ENCODE measurements around the gene CACUL1.

CACUL1 gene

GRCh38 chr10:118626953-118627352, 127.8 kb downstream of the CACUL1 start:
- DNase-seq: no peak
- H3K27me3 Mint-ChIP-seq (ENCODE audit: low read depth, poor library complexity): peaks cover 51% of the 10 kb centered on the region
- H3K4me1 Mint-ChIP-seq: no peaks in the 10 kb centered on the region
- TF ChIP-seq CTCF (IDR thresholded peaks at IDR 0.05): no peak
- H3K36me3 Mint-ChIP-seq (ENCODE audit: low read depth): no peaks in the 10 kb centered on the region
- H3K9me3 Mint-ChIP-seq: no peaks in the 10 kb centered on the region
- no peak overlapping the region for H3K4me3 Mint-ChIP-seq
- no peak overlapping the region for H3K27ac Mint-ChIP-seq

Measured in nephron progenitor cell (in vitro differentiated cells).